K562 (cell line): ENCODE data around the gene CAMK2N1. TPM values are rescaled to one million over a fixed set of nuclear protein-coding genes. Genes with fewer than 3 reads are reported as not detected.

Experiments
- ATAC-seq: fragments of 200-7000 bp; cut with Tn5 transposase; 3 replicates; pipeline ENCODE4 v1.9.1; 2020; ENCODE audit warnings: moderate library complexity
- BruUV-seq: library from RNA; stranded (reverse); fragments of 400-500 nt; replicated peaks from 2 replicates; lab custom pipeline; 2021; lab: Mats Ljungman, UMichigan
- CTCF ChIA-PET: fragments of 300-600 bp; formaldehyde crosslinking; extraction: SDS; loops from one replicate; lab custom pipeline; 2021; ENCODE audit warnings: low intra/inter-chr PET ratio; lab: Yijun Ruan, JAX
- POLR2A ChIA-PET: fragments of 300-600, 350-650 bp; sonication (Branson Sonifier 250); formaldehyde crosslinking; extraction: SDS; loops from one replicate; lab custom pipeline; 2021; ENCODE audit warnings: antibody characterized with exemption, inconsistent platforms; lab: Yijun Ruan, JAX
- DNase-seq, 4 experiments: peaks; one replicate each; pipeline versions ENCODE4 v3.0.0 to v3.0.0-alpha.2; 2011 to 2018; ENCODE audit warnings: low spot score in 3 of 4, mixed read lengths in 3 of 4; ENCODE audit errors: extremely low read depth in 1 of 4
- FAIRE-seq: peaks from 2 replicates; lab custom pipeline; 2011; peaks lifted over from hg19 to GRCh38; lab: Jason Lieb, UNC
- H2AFZ ChIP-seq: 2 replicates; pipeline ENCODE4 v1.6.0; 2011; ENCODE audit warnings: low read depth, low read length, control low read depth, inconsistent platforms
- H3K27ac ChIP-seq: fragments of 200-600 bp; 3 replicates; pipeline ENCODE4 v1.8.0; 2011; ENCODE audit warnings: low read depth, mild to moderate bottlenecking, control low read depth, inconsistent platforms, low read length, moderate library complexity, mixed read lengths; ENCODE audit errors: extremely low read depth
- H3K27me3 ChIP-seq, 2 experiments: fragments of 300-600 bp in 1 of 2; 2 replicates in 1 of 2; 3 replicates in 1 of 2; pipeline versions ENCODE4 v1.6.0 to v1.8.0; 2011; ENCODE audit warnings: inconsistent platforms in 2 of 2, low read length in 2 of 2, mild to moderate bottlenecking in 1 of 2, mixed read lengths in 1 of 2, moderate library complexity in 1 of 2; ENCODE audit not compliant: control insufficient read depth in 2 of 2, insufficient read depth in 2 of 2
- H3K36me3 ChIP-seq: fragments of 300-600 bp; 3 replicates; pipeline ENCODE4 v1.8.0; 2011; ENCODE audit warnings: mild to moderate bottlenecking, low read length, inconsistent platforms; ENCODE audit not compliant: control insufficient read depth, insufficient read depth
- H3K4me1 ChIP-seq, 2 experiments: fragments of 200-600 bp in 1 of 2; replicated peaks in 1 of 2; 2 replicates in 1 of 2; 3 replicates in 1 of 2; pipeline versions ENCODE4 v1.5.1 to v1.8.0; 2011; ENCODE audit warnings: inconsistent platforms in 2 of 2, low read length in 2 of 2, mild to moderate bottlenecking in 1 of 2, mixed read lengths in 1 of 2, moderate library complexity in 1 of 2; ENCODE audit not compliant: control insufficient read depth in 2 of 2, insufficient read depth in 2 of 2
- H3K4me2 ChIP-seq: 2 replicates; pipeline ENCODE4 v1.6.1; 2011; ENCODE audit warnings: low read length, control low read depth, inconsistent platforms, mixed read lengths; ENCODE audit not compliant: insufficient read depth
- H3K4me3 ChIP-seq: fragments of 200-600 bp; sonication (generic), shearing (Covaris generic); 2 replicates; pipeline ENCODE4 v1.5.1; 2016; ENCODE audit warnings: control low read depth, inconsistent platforms
- H3K79me2 ChIP-seq: fragments of 200-600 bp; 3 replicates; pipeline ENCODE4 v1.8.0; 2011; ENCODE audit warnings: low read length, inconsistent platforms; ENCODE audit not compliant: control insufficient read depth, insufficient read depth
- H3K9ac ChIP-seq, 2 experiments: 2 replicates each; pipeline versions ENCODE4 v1.6.0 to v1.6.1; 2011; ENCODE audit warnings: low read depth in 2 of 2, low read length in 2 of 2, control low read depth in 1 of 2, inconsistent platforms in 1 of 2, mild to moderate bottlenecking in 1 of 2, mixed read lengths in 1 of 2; ENCODE audit not compliant: insufficient read depth in 1 of 2
- H3K9me1 ChIP-seq: one replicate; pipeline ENCODE4 v1.6.0; 2011; ENCODE audit warnings: inconsistent platforms, mild to moderate bottlenecking, low read length, moderate library complexity; ENCODE audit not compliant: control insufficient read depth, insufficient read depth
- H3K9me3 ChIP-seq: replicated peaks from 2 replicates; pipeline ENCODE4 v1.5.1; 2011; ENCODE audit warnings: low read depth, low read length, inconsistent platforms; ENCODE audit not compliant: control insufficient read depth, insufficient read depth
- H4K20me1 ChIP-seq: replicated peaks from 2 replicates; pipeline ENCODE4 v1.6.1; 2011; ENCODE audit warnings: low read length, inconsistent platforms, mixed read lengths; ENCODE audit not compliant: control insufficient read depth, insufficient read depth
- BCOR ChIP-seq: fragments of 450-650 bp; IDR thresholded peaks from 2 replicates; pipeline ENCODE4 v1.6.1; 2016
- CHD4 ChIP-seq: fragments of 200-600 bp; sonication (generic); IDR thresholded peaks from 3 replicates; pipeline ENCODE4 v1.6.1; 2012; ENCODE audit warnings: low read depth, mild to moderate bottlenecking, mixed read lengths, low read length, inconsistent platforms; ENCODE audit not compliant: insufficient read depth, insufficient replicate concordance, poor library complexity, severe bottlenecking
- CTBP1 ChIP-seq: fragments of 450-650 bp; IDR thresholded peaks from 2 replicates; pipeline ENCODE4 v1.6.1; 2016; ENCODE audit warnings: borderline replicate concordance
- HSF4 ChIP-seq: fragments of 250-450 bp; sonication (Bioruptor Pico); IDR thresholded peaks from 2 replicates; pipeline ENCODE4 v2.1.2; 2022; ENCODE audit warnings: mild to moderate bottlenecking, moderate library complexity, borderline replicate concordance
- L3MBTL2 ChIP-seq: fragments of 450-650 bp; IDR thresholded peaks from 2 replicates; pipeline ENCODE4 v1.6.1; 2016; ENCODE audit warnings: mild to moderate bottlenecking, moderate library complexity
- RBM25 ChIP-seq: fragments of 200-400 bp; formaldehyde crosslinking; IDR thresholded peaks from 2 replicates; pipeline ENCODE4 v1.6.1; 2018; ENCODE audit warnings: low read length, low read depth, moderate library complexity; ENCODE audit not compliant: severe bottlenecking
- WGBS: fragments of 100-300 bp; shearing (Covaris generic); methylation state at CpG from one replicate; pipeline ENCODE4 v1.1.6; 2016; ENCODE audit warnings: low coverage, mixed read lengths; ENCODE audit not compliant: insufficient coverage; ENCODE audit errors: missing lambda C conversion rate; 5-methylcytosine and 5-hydroxymethylcytosine counted together
- in situ Hi-C: fragments of 300-500 bp; cut with MboI; formaldehyde crosslinking; loops from 4 replicates; pipeline ENCODE4 v1.15.0; 2018; ENCODE audit warnings: inconsistent platforms, mixed read lengths
- intact Hi-C: fragments of 100-400 bp; cut with micrococcal nuclease; formaldehyde crosslinking; loops from 2 replicates; pipeline ENCODE4 v1.14.2; 2022
- polyA plus RNA-seq, 8 experiments: library from polyadenylated mRNA; depleted of rRNA in 4 of 8; stranded (reverse) in 5 of 8; unstranded in 3 of 8; fragments of >200 nt; fragmentation: Nextera tagmentation in 2 of 8; fragmentation: Illumina TruSeq in 1 of 8; extraction: Ambion mirVana in 2 of 8; extraction: Trizol in 1 of 8; gene quantifications; 2 replicates each; pipeline versions ENCODE4 v1.2.1 to v1.2.3, GENCODE V29; 2011 to 2014; ENCODE audit warnings: inconsistent platforms in 1 of 8, missing spikeins in 1 of 8
- total RNA-seq, 7 experiments: library from RNA; depleted of rRNA in 6 of 7; stranded (reverse); fragments of >200 nt in 6 of 7; fragmentation: Illumina TruSeq in 2 of 7; extraction: Trizol in 2 of 7; gene quantifications; 2 replicates each; pipeline versions ENCODE4 v1.2.1 to v1.2.3, GENCODE V29; 2011 to 2021; ENCODE audit warnings: low replicate concordance in 1 of 7
- TF ChIP-seq, protein P1 (sequence below): fragments of 150-350 bp; conservative IDR thresholded peaks from 2 replicates; pipeline ENCODE4 v1.6.1; 2014; ENCODE audit warnings: low read length
- TF ChIP-seq, protein P2 (sequence below): fragments of 450-650 bp; formaldehyde crosslinking; conservative IDR thresholded peaks from 2 replicates; pipeline ENCODE4 v1.4.0; 2022; ENCODE audit warnings: mild to moderate bottlenecking, missing genetic modification characterization
- TF ChIP-seq, protein P3 (sequence below): fragments of 450-650 bp; IDR thresholded peaks from 2 replicates; pipeline ENCODE4 v1.6.1; 2017; ENCODE audit warnings: antibody characterized with exemption, mild to moderate bottlenecking
- TF ChIP-seq, protein P4 (sequence below): fragments of 250-450 bp; sonication (Bioruptor Pico); IDR thresholded peaks from 2 replicates; pipeline ENCODE4 v1.8.0; 2022; ENCODE audit warnings: moderate library complexity, mild to moderate bottlenecking, inconsistent platforms
- TF ChIP-seq, protein P5 (sequence below): fragments of 250-450 bp; sonication (Bioruptor Pico); IDR thresholded peaks from 2 replicates; pipeline ENCODE4 v1.8.0; 2021; ENCODE audit warnings: mild to moderate bottlenecking, moderate library complexity

CAMK2N1 gene
- total and polyA plus RNA-seq, 9 of the 15 experiments (the other 6 are each of a cell fraction or from before 2014, with no cell fraction given): 0.09 to 1.4 (median 0.34) TPM

DNA sequence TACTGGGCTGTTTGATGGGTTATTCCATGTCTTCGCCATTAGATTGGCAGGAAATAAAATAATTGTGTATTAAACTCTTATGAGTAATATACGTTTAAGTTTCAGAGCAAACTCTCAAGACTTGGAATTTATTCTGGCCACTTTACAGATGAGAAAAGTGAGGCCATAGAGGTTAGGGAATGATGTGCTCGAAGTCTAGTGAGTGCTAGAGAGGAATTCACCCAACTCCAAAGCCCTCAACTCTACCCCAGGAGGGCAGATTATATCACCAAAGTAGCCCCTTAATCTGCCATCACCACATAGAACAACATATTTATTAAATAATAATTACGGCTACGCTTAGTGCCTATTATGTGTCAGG lies 22.4 kb upstream of the CAMK2N1 start:
- Histone ChIP-seq H3K9me1 (no peaks in the 10 kb centered on the region), H3K4me2 (peak overlapping the region; percentile 99), H2AFZ (peak overlapping the region; percentile 100), H3K27ac (peak overlapping the region; percentile 78; the same call in 1 of the 3 replicates), H3K9me3 (peaks cover 7% of the 10 kb centered on the region; the same call in 1 of the 2 replicates), H3K27me3 (peaks cover 18 to 24% of the 10 kb centered on the region in 2 experiments; a peak in 4 of 5 replicates), H4K20me1 (no peaks in the 10 kb centered on the region; the same call in 1 of the 2 replicates), H3K4me1 (peaks cover 3 to 11% of the 10 kb centered on the region in 2 experiments; a peak in 3 of 5 replicates), H3K79me2 (peaks cover 39% of the 10 kb centered on the region), H3K4me3 (peak overlapping the region; percentile 86), H3K36me3 (peaks cover 24% of the 10 kb centered on the region), H3K9ac (peak overlapping the region; percentile 76 to 95)
- POLR2A ChIA-PET: interaction anchor here (0.6 to 1.5 kb wide), 2 partner anchors 15 to 364 kb away, joined by 3 read pairs; no protein-coding TSS in a partner anchor
- in situ Hi-C loops (no loop called here), intact Hi-C loops (no loop called here)
- no peak for DNase-seq
- no peak for ATAC-seq
- TSS peak; percentile 91 for BruUV-seq
- 76% methylated on average over 5 of the region's 5 CpGs for WGBS
- no peak for FAIRE-seq
- CTCF ChIA-PET: no interaction called here
- TF ChIP-seq, protein P1, sequence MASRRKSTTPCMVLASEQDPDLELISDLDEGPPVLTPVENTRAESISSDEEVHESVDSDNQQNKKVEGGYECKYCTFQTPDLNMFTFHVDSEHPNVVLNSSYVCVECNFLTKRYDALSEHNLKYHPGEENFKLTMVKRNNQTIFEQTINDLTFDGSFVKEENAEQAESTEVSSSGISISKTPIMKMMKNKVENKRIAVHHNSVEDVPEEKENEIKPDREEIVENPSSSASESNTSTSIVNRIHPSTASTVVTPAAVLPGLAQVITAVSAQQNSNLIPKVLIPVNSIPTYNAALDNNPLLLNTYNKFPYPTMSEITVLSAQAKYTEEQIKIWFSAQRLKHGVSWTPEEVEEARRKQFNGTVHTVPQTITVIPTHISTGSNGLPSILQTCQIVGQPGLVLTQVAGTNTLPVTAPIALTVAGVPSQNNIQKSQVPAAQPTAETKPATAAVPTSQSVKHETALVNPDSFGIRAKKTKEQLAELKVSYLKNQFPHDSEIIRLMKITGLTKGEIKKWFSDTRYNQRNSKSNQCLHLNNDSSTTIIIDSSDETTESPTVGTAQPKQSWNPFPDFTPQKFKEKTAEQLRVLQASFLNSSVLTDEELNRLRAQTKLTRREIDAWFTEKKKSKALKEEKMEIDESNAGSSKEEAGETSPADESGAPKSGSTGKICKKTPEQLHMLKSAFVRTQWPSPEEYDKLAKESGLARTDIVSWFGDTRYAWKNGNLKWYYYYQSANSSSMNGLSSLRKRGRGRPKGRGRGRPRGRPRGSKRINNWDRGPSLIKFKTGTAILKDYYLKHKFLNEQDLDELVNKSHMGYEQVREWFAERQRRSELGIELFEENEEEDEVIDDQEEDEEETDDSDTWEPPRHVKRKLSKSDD: no peak
- 0 out of 2 replicates have a peak, but pooled peaks have one; percentile 7 for TF ChIP-seq L3MBTL2
- TF ChIP-seq, protein P2, sequence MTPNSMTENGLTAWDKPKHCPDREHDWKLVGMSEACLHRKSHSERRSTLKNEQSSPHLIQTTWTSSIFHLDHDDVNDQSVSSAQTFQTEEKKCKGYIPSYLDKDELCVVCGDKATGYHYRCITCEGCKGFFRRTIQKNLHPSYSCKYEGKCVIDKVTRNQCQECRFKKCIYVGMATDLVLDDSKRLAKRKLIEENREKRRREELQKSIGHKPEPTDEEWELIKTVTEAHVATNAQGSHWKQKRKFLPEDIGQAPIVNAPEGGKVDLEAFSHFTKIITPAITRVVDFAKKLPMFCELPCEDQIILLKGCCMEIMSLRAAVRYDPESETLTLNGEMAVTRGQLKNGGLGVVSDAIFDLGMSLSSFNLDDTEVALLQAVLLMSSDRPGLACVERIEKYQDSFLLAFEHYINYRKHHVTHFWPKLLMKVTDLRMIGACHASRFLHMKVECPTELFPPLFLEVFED: 0 out of 2 replicates have a peak, but pooled peaks have one; percentile 1
- TF ChIP-seq CTBP1: 0 out of 2 replicates have a peak, but pooled peaks have one; percentile 4
- TF ChIP-seq BCOR: peak; percentile 79
- TF ChIP-seq, protein P3, sequence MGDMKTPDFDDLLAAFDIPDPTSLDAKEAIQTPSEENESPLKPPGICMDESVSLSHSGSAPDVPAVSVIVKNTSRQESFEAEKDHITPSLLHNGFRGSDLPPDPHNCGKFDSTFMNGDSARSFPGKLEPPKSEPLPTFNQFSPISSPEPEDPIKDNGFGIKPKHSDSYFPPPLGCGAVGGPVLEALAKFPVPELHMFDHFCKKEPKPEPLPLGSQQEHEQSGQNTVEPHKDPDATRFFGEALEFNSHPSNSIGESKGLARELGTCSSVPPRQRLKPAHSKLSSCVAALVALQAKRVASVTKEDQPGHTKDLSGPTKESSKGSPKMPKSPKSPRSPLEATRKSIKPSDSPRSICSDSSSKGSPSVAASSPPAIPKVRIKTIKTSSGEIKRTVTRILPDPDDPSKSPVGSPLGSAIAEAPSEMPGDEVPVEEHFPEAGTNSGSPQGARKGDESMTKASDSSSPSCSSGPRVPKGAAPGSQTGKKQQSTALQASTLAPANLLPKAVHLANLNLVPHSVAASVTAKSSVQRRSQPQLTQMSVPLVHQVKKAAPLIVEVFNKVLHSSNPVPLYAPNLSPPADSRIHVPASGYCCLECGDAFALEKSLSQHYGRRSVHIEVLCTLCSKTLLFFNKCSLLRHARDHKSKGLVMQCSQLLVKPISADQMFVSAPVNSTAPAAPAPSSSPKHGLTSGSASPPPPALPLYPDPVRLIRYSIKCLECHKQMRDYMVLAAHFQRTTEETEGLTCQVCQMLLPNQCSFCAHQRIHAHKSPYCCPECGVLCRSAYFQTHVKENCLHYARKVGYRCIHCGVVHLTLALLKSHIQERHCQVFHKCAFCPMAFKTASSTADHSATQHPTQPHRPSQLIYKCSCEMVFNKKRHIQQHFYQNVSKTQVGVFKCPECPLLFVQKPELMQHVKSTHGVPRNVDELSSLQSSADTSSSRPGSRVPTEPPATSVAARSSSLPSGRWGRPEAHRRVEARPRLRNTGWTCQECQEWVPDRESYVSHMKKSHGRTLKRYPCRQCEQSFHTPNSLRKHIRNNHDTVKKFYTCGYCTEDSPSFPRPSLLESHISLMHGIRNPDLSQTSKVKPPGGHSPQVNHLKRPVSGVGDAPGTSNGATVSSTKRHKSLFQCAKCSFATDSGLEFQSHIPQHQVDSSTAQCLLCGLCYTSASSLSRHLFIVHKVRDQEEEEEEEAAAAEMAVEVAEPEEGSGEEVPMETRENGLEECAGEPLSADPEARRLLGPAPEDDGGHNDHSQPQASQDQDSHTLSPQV: no peak
- no peak for TF ChIP-seq HSF4
- TF ChIP-seq, protein P4, sequence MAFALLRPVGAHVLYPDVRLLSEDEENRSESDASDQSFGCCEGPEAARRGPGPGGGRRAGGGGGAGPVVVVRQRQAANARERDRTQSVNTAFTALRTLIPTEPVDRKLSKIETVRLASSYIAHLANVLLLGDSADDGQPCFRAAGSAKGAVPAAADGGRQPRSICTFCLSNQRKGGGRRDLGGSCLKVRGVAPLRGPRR (CRISPR knock-in tag): no peak
- TF ChIP-seq CHD4: peak; percentile 73
- TF ChIP-seq RBM25: peak; percentile 77
- TF ChIP-seq, protein P5, sequence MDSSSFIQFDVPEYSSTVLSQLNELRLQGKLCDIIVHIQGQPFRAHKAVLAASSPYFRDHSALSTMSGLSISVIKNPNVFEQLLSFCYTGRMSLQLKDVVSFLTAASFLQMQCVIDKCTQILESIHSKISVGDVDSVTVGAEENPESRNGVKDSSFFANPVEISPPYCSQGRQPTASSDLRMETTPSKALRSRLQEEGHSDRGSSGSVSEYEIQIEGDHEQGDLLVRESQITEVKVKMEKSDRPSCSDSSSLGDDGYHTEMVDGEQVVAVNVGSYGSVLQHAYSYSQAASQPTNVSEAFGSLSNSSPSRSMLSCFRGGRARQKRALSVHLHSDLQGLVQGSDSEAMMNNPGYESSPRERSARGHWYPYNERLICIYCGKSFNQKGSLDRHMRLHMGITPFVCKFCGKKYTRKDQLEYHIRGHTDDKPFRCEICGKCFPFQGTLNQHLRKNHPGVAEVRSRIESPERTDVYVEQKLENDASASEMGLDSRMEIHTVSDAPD: no peak
